HepG2 (cell line): ENCODE measurements around the gene MAMSTR. TPM values are rescaled to one million over a fixed set of nuclear protein-coding genes. Genes with fewer than 3 reads are reported as not detected.

ENCODE experiments used
- GATAD2A ChIP-seq: IDR thresholded peaks from 2 replicates; pipeline ENCODE4 v1.6.1; 2016
- ISL2 ChIP-seq: sonication (generic); formaldehyde crosslinking; IDR thresholded peaks from 2 replicates; pipeline ENCODE4 v1.5.0; 2020; ENCODE audit warnings: missing genetic modification reagents
- JUN ChIP-seq: sonication (generic); formaldehyde crosslinking; IDR thresholded peaks from 2 replicates; pipeline ENCODE4 v1.4.0; 2020; ENCODE audit warnings: mild to moderate bottlenecking, missing genetic modification reagents
- KMT2B ChIP-seq: IDR thresholded peaks from 2 replicates; pipeline ENCODE4 v1.6.1; 2016; ENCODE audit warnings: missing genetic modification reagents, missing compliant biosample characterization
- NR2F2 ChIP-seq: IDR thresholded peaks from 2 replicates; pipeline ENCODE4 v1.6.1; 2012; ENCODE audit warnings: low read depth, inconsistent platforms, borderline replicate concordance
- PBX3 ChIP-seq: sonication (generic); formaldehyde crosslinking; IDR thresholded peaks from 2 replicates; pipeline ENCODE4 v1.8.1; 2023; ENCODE audit warnings: missing genetic modification reagents, inconsistent platforms, borderline replicate concordance
- RARA ChIP-seq: IDR thresholded peaks from 2 replicates; pipeline ENCODE4 v1.6.1; 2016; ENCODE audit warnings: missing genetic modification reagents, missing compliant biosample characterization
- REPIN1 ChIP-seq: sonication (generic); formaldehyde crosslinking; IDR thresholded peaks from 2 replicates; pipeline ENCODE4 v1.8.0; 2022; ENCODE audit warnings: missing genetic modification reagents, low read depth, mild to moderate bottlenecking, borderline replicate concordance
- SAFB2 ChIP-seq: sonication (generic); formaldehyde crosslinking; IDR thresholded peaks from 2 replicates; pipeline ENCODE4 v1.5.1; 2020; ENCODE audit warnings: missing genetic modification reagents, low read depth, mild to moderate bottlenecking, borderline replicate concordance
- SALL1 ChIP-seq: sonication (generic); formaldehyde crosslinking; IDR thresholded peaks from 2 replicates; pipeline ENCODE4 v1.8.0; 2022; ENCODE audit warnings: mild to moderate bottlenecking, missing genetic modification reagents
- TAF1 ChIP-seq: sonication (generic); formaldehyde crosslinking; IDR thresholded peaks from 2 replicates; pipeline ENCODE4 v1.4.0; 2020; ENCODE audit warnings: missing genetic modification reagents
- TBX2 ChIP-seq: sonication (generic); formaldehyde crosslinking; IDR thresholded peaks from 2 replicates; pipeline ENCODE4 v1.5.0; 2020; ENCODE audit warnings: missing genetic modification reagents, mild to moderate bottlenecking, borderline replicate concordance
- TCF12 ChIP-seq, 2 experiments: fragments of 450-650 bp in 1 of 2; sonication (generic) in 1 of 2; formaldehyde crosslinking in 1 of 2; IDR thresholded peaks; 2 replicates each; pipeline versions ENCODE4 v1.6.1 to v1.8.0; 2017 to 2022; ENCODE audit warnings: antibody characterized with exemption in 1 of 2, mild to moderate bottlenecking in 1 of 2, missing genetic modification reagents in 1 of 2, moderate library complexity in 1 of 2
- ZIK1 ChIP-seq: sonication (generic); formaldehyde crosslinking; IDR thresholded peaks from 2 replicates; pipeline ENCODE4 v1.5.0; 2020; ENCODE audit warnings: mild to moderate bottlenecking, low read depth, missing genetic modification reagents, borderline replicate concordance
- ZNF530 ChIP-seq: sonication (generic); formaldehyde crosslinking; IDR thresholded peaks from 2 replicates; pipeline ENCODE4 v1.5.0; 2020; ENCODE audit warnings: low read depth, mild to moderate bottlenecking, missing genetic modification reagents
- ZNF556 ChIP-seq: sonication (generic); formaldehyde crosslinking; IDR thresholded peaks from 2 replicates; pipeline ENCODE4 v1.4.0; 2020; ENCODE audit warnings: mild to moderate bottlenecking, missing genetic modification reagents, borderline replicate concordance
- ZNF557 ChIP-seq: sonication (generic); formaldehyde crosslinking; IDR thresholded peaks from 2 replicates; pipeline ENCODE4 v1.4.0; 2020; ENCODE audit warnings: missing genetic modification reagents
- ZNF605 ChIP-seq: sonication (generic); formaldehyde crosslinking; IDR thresholded peaks from 2 replicates; pipeline ENCODE4 v1.8.0; 2022; ENCODE audit warnings: mild to moderate bottlenecking, missing genetic modification reagents
- ZNF766 ChIP-seq: sonication (generic); formaldehyde crosslinking; IDR thresholded peaks from 2 replicates; pipeline ENCODE4 v1.5.0; 2020; ENCODE audit warnings: missing genetic modification reagents, borderline replicate concordance
- polyA plus RNA-seq, 8 experiments: library from polyadenylated mRNA; depleted of rRNA in 3 of 8; stranded (reverse) in 7 of 8; unstranded in 1 of 8; fragments of >200 nt; fragmentation: Illumina TruSeq in 4 of 8; extraction: Trizol in 4 of 8; gene quantifications; 2 replicates each; pipeline versions ENCODE4 v1.2.1 to v1.2.3, GENCODE V29; 2011 to 2016; ENCODE audit warnings: low read depth in 4 of 8, missing spikeins in 1 of 8, mixed read lengths in 1 of 8; ENCODE audit not compliant: insufficient read depth in 1 of 8
- total RNA-seq, 5 experiments: library from RNA; depleted of rRNA; stranded (reverse); fragments of >200 nt; fragmentation: Illumina TruSeq; extraction: Trizol; gene quantifications; 2 replicates each; pipeline ENCODE4 v1.2.3, GENCODE V29; 2016; ENCODE audit warnings: low read depth in 1 of 5
- TF ChIP-seq, protein P1 (sequence below): sonication (generic); formaldehyde crosslinking; IDR thresholded peaks from 2 replicates; pipeline ENCODE4 v1.5.1; 2020; ENCODE audit warnings: mild to moderate bottlenecking, missing genetic modification reagents, borderline replicate concordance
- TF ChIP-seq, protein P2 (sequence below): sonication (generic); formaldehyde crosslinking; IDR thresholded peaks from 2 replicates; pipeline ENCODE4 v1.9.0; 2021; ENCODE audit warnings: missing genetic modification reagents, mild to moderate bottlenecking, borderline replicate concordance

The MAMSTR gene
- total and polyA plus RNA-seq, 2 of the 13 experiments (the other 11 are each of a cell fraction or from before 2014, with no cell fraction given), result 2.2 to 2.4 TPM

GRCh38 chr19:48760504-48761205 is 41.1 kb upstream of the MAMSTR start (continued):
- TF ChIP-seq, protein P1, sequence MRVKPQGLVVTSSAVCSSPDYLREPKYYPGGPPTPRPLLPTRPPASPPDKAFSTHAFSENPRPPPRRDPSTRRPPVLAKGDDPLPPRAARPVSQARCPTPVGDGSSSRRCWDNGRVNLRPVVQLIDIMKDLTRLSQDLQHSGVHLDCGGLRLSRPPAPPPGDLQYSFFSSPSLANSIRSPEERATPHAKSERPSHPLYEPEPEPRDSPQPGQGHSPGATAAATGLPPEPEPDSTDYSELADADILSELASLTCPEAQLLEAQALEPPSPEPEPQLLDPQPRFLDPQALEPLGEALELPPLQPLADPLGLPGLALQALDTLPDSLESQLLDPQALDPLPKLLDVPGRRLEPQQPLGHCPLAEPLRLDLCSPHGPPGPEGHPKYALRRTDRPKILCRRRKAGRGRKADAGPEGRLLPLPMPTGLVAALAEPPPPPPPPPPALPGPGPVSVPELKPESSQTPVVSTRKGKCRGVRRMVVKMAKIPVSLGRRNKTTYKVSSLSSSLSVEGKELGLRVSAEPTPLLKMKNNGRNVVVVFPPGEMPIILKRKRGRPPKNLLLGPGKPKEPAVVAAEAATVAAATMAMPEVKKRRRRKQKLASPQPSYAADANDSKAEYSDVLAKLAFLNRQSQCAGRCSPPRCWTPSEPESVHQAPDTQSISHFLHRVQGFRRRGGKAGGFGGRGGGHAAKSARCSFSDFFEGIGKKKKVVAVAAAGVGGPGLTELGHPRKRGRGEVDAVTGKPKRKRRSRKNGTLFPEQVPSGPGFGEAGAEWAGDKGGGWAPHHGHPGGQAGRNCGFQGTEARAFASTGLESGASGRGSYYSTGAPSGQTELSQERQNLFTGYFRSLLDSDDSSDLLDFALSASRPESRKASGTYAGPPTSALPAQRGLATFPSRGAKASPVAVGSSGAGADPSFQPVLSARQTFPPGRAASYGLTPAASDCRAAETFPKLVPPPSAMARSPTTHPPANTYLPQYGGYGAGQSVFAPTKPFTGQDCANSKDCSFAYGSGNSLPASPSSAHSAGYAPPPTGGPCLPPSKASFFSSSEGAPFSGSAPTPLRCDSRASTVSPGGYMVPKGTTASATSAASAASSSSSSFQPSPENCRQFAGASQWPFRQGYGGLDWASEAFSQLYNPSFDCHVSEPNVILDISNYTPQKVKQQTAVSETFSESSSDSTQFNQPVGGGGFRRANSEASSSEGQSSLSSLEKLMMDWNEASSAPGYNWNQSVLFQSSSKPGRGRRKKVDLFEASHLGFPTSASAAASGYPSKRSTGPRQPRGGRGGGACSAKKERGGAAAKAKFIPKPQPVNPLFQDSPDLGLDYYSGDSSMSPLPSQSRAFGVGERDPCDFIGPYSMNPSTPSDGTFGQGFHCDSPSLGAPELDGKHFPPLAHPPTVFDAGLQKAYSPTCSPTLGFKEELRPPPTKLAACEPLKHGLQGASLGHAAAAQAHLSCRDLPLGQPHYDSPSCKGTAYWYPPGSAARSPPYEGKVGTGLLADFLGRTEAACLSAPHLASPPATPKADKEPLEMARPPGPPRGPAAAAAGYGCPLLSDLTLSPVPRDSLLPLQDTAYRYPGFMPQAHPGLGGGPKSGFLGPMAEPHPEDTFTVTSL (CRISPR knock-in tag), result no peak
- TF ChIP-seq REPIN1 (CRISPR knock-in tag) (no peak), GATAD2A (CRISPR knock-in tag) (peak; percentile 60; the same call in 1 of the 2 replicates), JUN (CRISPR knock-in tag) (no peak), PBX3 (CRISPR knock-in tag) (no peak), TCF12 (IDR thresholded peaks at IDR 0.05) (no peak), TCF12 (CRISPR knock-in tag; IDR thresholded peaks at IDR 0.05) (no peak), TBX2 (CRISPR knock-in tag) (no peak), ZNF557 (CRISPR knock-in tag) (no peak), KMT2B (no peak), ZNF530 (CRISPR knock-in tag) (no peak), RARA (CRISPR knock-in tag) (peak; percentile 21; the same call in 1 of the 2 replicates), ZNF766 (CRISPR knock-in tag) (no peak), NR2F2 (no peak), SALL1 (peak; percentile 40; the same call in 1 of the 2 replicates), TAF1 (CRISPR knock-in tag) (no peak), ZNF556 (CRISPR knock-in tag) (no peak), ZNF605 (no peak), SAFB2 (CRISPR knock-in tag) (no peak), ZIK1 (CRISPR knock-in tag) (no peak), ISL2 (CRISPR knock-in tag) (no peak)
- TF ChIP-seq, protein P2, sequence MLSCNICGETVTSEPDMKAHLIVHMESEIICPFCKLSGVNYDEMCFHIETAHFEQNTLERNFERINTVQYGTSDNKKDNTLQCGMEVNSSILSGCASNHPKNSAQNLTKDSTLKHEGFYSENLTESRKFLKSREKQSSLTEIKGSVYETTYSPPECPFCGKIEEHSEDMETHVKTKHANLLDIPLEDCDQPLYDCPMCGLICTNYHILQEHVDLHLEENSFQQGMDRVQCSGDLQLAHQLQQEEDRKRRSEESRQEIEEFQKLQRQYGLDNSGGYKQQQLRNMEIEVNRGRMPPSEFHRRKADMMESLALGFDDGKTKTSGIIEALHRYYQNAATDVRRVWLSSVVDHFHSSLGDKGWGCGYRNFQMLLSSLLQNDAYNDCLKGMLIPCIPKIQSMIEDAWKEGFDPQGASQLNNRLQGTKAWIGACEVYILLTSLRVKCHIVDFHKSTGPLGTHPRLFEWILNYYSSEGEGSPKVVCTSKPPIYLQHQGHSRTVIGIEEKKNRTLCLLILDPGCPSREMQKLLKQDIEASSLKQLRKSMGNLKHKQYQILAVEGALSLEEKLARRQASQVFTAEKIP (CRISPR knock-in tag), result no peak
